T-helper 17 cell (primary cell): Measurements from ENCODE around the gene STK32B. TPM values are rescaled to one million over a fixed set of nuclear protein-coding genes. Genes with fewer than 3 reads are reported as not detected.

Experiments
- ATAC-seq: fragments of 150-1000 bp; cut with Tn5 transposase; 2 replicates; pipeline ENCODE4 v1.10.0; 2021; ENCODE audit warnings: mild to moderate bottlenecking, moderate library complexity
- DNase-seq, 3 donors: peaks; one replicate each; pipeline versions ENCODE4 v3.0.0 to v3.0.0-alpha.2; 2020 to 2021
- H3K9me3 ChIP-seq: one replicate; pipeline ENCODE4 v1.7.0; 2013; ENCODE audit warnings: low read length, mild to moderate bottlenecking; ENCODE audit not compliant: control insufficient read depth, poor library complexity, severe bottlenecking
- H3K27ac Mint-ChIP-seq: one replicate; pipeline ENCODE4 v1.8.0; 2022; ENCODE audit warnings: mild to moderate bottlenecking, moderate library complexity, mixed read lengths
- H3K27me3 Mint-ChIP-seq: one replicate; pipeline ENCODE4 v1.8.0; 2022; ENCODE audit warnings: mixed read lengths
- H3K36me3 Mint-ChIP-seq: one replicate; pipeline ENCODE4 v1.8.0; 2022; ENCODE audit warnings: low read depth, mixed read lengths
- H3K4me1 Mint-ChIP-seq: one replicate; pipeline ENCODE4 v1.8.0; 2022; ENCODE audit warnings: mild to moderate bottlenecking, mixed read lengths
- H3K4me3 Mint-ChIP-seq: one replicate; pipeline ENCODE4 v1.8.0; 2022; ENCODE audit warnings: mild to moderate bottlenecking, moderate library complexity, mixed read lengths
- total RNA-seq, 4 donors: library from RNA in 2 of 4; stranded (reverse) in 2 of 4; gene quantifications; one replicate each; pipeline ENCODE4 v1.2.3 and lab custom pipeline; 2022 to 2026

Gene STK32B
- total RNA-seq, 2 donors from 2014 or later, result 0.12 TPM; not detected in 1

DNA sequence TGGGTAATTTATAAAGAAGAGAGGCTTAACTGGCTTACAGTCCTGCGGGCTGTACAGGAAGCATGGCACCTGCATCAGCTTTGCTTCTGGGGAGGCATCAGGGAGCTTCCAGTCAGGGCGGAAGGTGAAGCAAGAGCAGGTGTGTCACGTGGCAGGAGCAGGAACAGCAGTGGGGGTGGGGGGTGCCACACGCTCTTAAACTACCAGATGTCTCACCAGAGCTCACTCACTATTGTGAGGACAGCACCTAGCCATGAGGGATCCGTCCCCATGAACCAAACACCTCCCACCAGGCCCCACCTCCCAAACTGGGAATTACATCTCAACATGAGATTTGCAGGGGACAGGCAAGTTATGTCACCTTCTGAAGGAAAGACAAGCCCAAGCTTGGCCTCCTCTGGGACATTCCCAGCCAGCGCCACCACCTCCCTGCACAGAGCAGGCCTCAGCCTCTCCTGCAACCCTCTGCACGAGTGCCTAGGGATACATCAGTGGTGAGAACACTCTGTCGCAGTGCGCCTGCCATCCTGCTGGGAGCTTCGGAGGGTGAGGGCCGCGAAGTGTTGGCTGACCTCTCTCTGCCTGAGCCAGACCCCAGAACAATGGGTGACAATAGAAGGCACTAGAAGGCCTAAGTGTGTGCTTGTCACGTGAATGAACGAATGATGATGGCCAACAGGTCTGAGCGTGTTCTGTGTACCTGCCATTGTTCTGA is 412.8 kb downstream of the STK32B start:
- H3K27ac Mint-ChIP-seq, result no peak overlapping the region
- no peak overlapping the region for H3K4me3 Mint-ChIP-seq
- H3K9me3 ChIP-seq, result no peaks in the 10 kb centered on the region
- DNase-seq, result no peak
- peaks cover 5% of the 10 kb centered on the region for H3K27me3 Mint-ChIP-seq
- H3K4me1 Mint-ChIP-seq, result no peaks in the 10 kb centered on the region
- H3K36me3 Mint-ChIP-seq, result no peaks in the 10 kb centered on the region
- no peak for ATAC-seq

DNA sequence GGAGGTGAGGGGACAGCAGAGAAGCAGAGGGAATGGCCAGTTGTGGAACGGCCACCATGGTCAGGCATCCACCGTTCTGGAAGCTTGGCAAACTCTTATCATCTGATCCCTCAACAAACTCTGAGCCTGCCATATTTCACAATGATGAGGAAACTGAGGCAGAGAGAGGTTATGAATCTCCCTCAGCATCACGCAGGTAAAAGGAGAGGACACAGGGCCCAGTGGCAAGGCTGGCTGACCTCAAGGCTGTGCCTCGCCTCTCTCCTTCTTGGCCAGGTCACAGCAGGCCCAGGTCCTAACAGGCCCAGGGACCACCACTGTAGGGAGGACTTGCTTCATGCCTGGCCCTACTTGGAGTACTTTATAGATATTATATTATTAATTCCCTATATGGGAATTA is 414.2 kb downstream of the STK32B start:
- Mint-ChIP-seq H3K27ac (no peak overlapping the region), H3K36me3 (no peaks in the 10 kb centered on the region), H3K27me3 (peaks cover 5% of the 10 kb centered on the region), H3K4me1 (no peaks in the 10 kb centered on the region), H3K4me3 (no peak overlapping the region)
- DNase-seq (no peak), ATAC-seq (no peak)
- no peaks in the 10 kb centered on the region for H3K9me3 ChIP-seq

- Mint-ChIP-seq H3K27me3 (peaks cover 5% of the 10 kb centered on the region), H3K36me3 (no peaks in the 10 kb centered on the region), H3K4me1 (no peaks in the 10 kb centered on the region), H3K27ac (no peak overlapping the region), H3K4me3 (no peak overlapping the region)
- no peaks in the 10 kb centered on the region for H3K9me3 ChIP-seq
- DNase-seq (no peak), ATAC-seq (no peak)
These were observed 414.7 kb downstream of the STK32B start for GRCh38 chr4:5465956-5466355.

DNA sequence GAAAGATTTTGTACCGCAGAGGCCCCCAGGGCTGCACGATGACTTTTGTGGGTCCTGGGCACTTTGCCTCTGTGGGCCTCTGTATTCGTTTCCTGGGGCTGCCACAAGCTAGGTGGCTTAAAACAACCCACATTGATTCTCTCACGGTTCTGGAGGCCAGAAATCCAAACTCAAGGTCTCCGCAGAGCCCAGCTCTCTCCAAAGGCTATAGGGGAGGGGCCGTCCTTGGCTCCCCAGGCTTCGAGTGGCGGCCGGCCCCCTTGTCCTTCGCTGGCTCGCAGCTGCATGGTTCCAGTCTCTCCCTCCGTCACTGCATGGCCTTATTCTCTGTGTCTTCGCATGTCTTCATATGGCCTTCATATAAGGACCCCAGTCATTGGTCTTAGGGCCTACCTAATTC is 415.8 kb downstream of the STK32B start:
- ATAC-seq (no peak), DNase-seq (no peak)

DNA sequence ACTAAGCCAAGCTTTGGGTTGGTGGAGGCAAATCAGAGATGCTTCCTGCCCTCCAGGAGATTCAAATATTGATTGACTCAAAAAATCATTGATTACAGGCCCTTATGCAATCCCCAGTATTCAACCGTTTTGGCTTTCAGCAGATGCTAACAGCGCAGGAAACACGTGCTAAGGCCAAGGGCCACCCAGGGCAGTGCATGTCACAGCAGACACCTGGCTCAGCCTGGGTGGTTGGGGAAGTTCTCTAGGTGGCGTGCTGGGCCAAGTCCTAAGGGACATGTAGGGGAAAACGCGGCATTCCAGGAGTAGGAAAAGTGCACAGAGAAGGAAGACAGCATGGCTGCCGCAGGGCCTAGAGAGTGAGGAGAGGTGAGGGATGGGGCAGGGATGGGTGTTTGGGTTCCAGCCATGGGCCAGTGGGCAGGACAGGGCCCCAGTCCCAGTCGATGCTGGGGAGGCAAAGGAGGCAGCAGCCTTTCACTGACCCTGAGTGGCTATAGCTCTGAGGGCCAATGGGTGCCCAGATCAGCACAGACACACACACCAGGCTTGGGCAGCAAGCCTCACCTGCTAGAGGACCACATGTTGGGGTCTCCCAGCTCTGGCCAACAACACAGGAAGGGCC is 418.0 kb downstream of the STK32B start:
- no peaks in the 10 kb centered on the region for H3K27me3 Mint-ChIP-seq
- H3K4me1 Mint-ChIP-seq, result no peaks in the 10 kb centered on the region
- H3K4me3 Mint-ChIP-seq, result no peak overlapping the region
- H3K36me3 Mint-ChIP-seq, result no peaks in the 10 kb centered on the region
- ATAC-seq (no peak), DNase-seq (no peak)
- H3K9me3 ChIP-seq, result no peaks in the 10 kb centered on the region
- H3K27ac Mint-ChIP-seq, result no peak overlapping the region

More for the DNA sequence above, 415.8 kb downstream of the STK32B start:
- Mint-ChIP-seq H3K4me3 (no peak overlapping the region), H3K27me3 (no peaks in the 10 kb centered on the region), H3K27ac (no peak overlapping the region), H3K36me3 (no peaks in the 10 kb centered on the region), H3K4me1 (no peaks in the 10 kb centered on the region)
- H3K9me3 ChIP-seq, result no peaks in the 10 kb centered on the region

GRCh38 chr4:5469861-5470260 is 418.6 kb downstream of the STK32B start:
- ATAC-seq (no peak), DNase-seq (no peak)
- H3K36me3 Mint-ChIP-seq, result no peaks in the 10 kb centered on the region
- H3K9me3 ChIP-seq, result no peaks in the 10 kb centered on the region
- no peaks in the 10 kb centered on the region for H3K4me1 Mint-ChIP-seq
- H3K4me3 Mint-ChIP-seq, result no peak overlapping the region
- no peak overlapping the region for H3K27ac Mint-ChIP-seq
- H3K27me3 Mint-ChIP-seq, result no peaks in the 10 kb centered on the region

- no peaks in the 10 kb centered on the region for H3K9me3 ChIP-seq
- Mint-ChIP-seq H3K4me1 (no peaks in the 10 kb centered on the region), H3K36me3 (no peaks in the 10 kb centered on the region), H3K27ac (no peak overlapping the region), H3K4me3 (no peak overlapping the region), H3K27me3 (no peaks in the 10 kb centered on the region)
- DNase-seq (no peak), ATAC-seq (no peak)
These were observed 419.3 kb downstream of the STK32B start for GRCh38 chr4:5470318-5471198.

- Mint-ChIP-seq H3K4me3 (no peak overlapping the region), H3K4me1 (no peaks in the 10 kb centered on the region), H3K27me3 (no peaks in the 10 kb centered on the region), H3K27ac (no peak overlapping the region), H3K36me3 (no peaks in the 10 kb centered on the region)
- ATAC-seq (no peak), DNase-seq (no peak)
- no peaks in the 10 kb centered on the region for H3K9me3 ChIP-seq
These were observed 419.9 kb downstream of the STK32B start for GRCh38 chr4:5471206-5471605.

DNA sequence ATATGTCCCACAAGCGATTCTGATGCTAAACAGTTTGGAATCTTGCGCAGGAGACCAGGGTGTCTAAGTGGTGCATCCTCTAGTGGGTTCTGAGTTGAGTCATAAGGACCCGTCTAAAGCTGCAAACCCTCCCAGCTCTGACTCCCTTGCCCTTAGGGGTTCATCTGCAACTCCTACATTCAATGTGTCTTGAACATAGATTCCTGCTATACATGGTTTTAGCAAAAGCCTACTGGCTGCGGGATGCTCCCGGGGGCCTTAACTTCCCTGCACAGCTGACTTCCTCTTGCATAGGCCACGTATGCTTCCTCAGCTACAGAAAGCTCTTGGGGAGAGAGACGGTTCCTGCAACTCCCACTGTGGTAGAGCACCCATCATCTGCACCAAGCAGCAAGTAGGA is 420.4 kb downstream of the STK32B start:
- H3K4me3 Mint-ChIP-seq, result no peak overlapping the region
- DNase-seq (no peak), ATAC-seq (no peak)
- H3K27ac Mint-ChIP-seq, result no peak overlapping the region
- H3K36me3 Mint-ChIP-seq, result no peaks in the 10 kb centered on the region
- H3K9me3 ChIP-seq, result no peaks in the 10 kb centered on the region
- no peaks in the 10 kb centered on the region for H3K4me1 Mint-ChIP-seq
- no peaks in the 10 kb centered on the region for H3K27me3 Mint-ChIP-seq

- H3K27me3 Mint-ChIP-seq, result no peaks in the 10 kb centered on the region
- DNase-seq (no peak), ATAC-seq (no peak)
- H3K27ac Mint-ChIP-seq, result no peak overlapping the region
- H3K9me3 ChIP-seq, result no peaks in the 10 kb centered on the region
- no peaks in the 10 kb centered on the region for H3K36me3 Mint-ChIP-seq
- H3K4me1 Mint-ChIP-seq, result no peaks in the 10 kb centered on the region
- no peak overlapping the region for H3K4me3 Mint-ChIP-seq
These were observed 420.9 kb downstream of the STK32B start for GRCh38 chr4:5472160-5472591.

GRCh38 chr4:5473125-5473524 is 421.8 kb downstream of the STK32B start:
- H3K27me3 Mint-ChIP-seq, result no peaks in the 10 kb centered on the region
- ATAC-seq (no peak), DNase-seq (no peak)
- H3K27ac Mint-ChIP-seq, result no peak overlapping the region
- no peak overlapping the region for H3K4me3 Mint-ChIP-seq
- no peaks in the 10 kb centered on the region for H3K4me1 Mint-ChIP-seq
- H3K9me3 ChIP-seq, result no peaks in the 10 kb centered on the region
- H3K36me3 Mint-ChIP-seq, result no peaks in the 10 kb centered on the region

- no peaks in the 10 kb centered on the region for H3K36me3 Mint-ChIP-seq
- no peak overlapping the region for H3K4me3 Mint-ChIP-seq
- no peak for DNase-seq
These were observed 423.5 kb downstream of the STK32B start for GRCh38 chr4:5474756-5475155.

DNA sequence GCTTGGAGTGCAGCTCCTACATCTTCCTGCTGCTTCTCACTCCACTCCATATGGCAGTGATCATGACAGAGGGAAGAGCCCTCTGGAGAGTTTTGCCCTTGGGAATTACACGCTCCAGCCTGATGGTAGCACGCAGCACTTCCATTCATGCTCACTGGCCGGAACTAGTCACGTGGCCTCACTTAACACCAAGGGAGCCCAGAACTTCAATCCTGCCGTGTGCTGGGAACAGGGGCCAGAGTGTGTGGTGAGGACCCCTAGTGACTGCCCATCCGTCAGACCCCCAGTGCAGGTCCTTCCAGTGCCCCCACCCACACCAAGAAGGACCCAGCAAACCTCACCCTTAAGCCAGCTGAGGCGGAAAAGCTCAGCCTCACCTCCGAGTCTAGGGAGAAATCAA is 426.3 kb downstream of the STK32B start:
- no peak overlapping the region for H3K4me3 Mint-ChIP-seq
- ATAC-seq (no peak), DNase-seq (no peak)
- H3K9me3 ChIP-seq, result no peaks in the 10 kb centered on the region
- H3K27me3 Mint-ChIP-seq, result no peaks in the 10 kb centered on the region
- H3K4me1 Mint-ChIP-seq, result no peaks in the 10 kb centered on the region
- no peak overlapping the region for H3K27ac Mint-ChIP-seq
- no peaks in the 10 kb centered on the region for H3K36me3 Mint-ChIP-seq

More at GRCh38 chr4:5474756-5475155, 423.5 kb downstream of the STK32B start:
- no peak overlapping the region for H3K27ac Mint-ChIP-seq
- no peaks in the 10 kb centered on the region for H3K9me3 ChIP-seq
- H3K4me1 Mint-ChIP-seq, result no peaks in the 10 kb centered on the region
- H3K27me3 Mint-ChIP-seq, result no peaks in the 10 kb centered on the region
- no peak for ATAC-seq
